Hepatocyte (in vitro differentiated cells): Measurements from ENCODE around the gene C4BPA. TPM values are rescaled to one million over a fixed set of nuclear protein-coding genes. Genes with fewer than 3 reads are reported as not detected.

Experiments
- DNase-seq: peaks from one replicate; pipeline ENCODE4 v3.0.0-alpha.2; 2016; ENCODE audit warnings: low spot score
- H2AFZ ChIP-seq: fragments of 200-600 bp; sonication (generic); 2 replicates; pipeline ENCODE4 v1.6.0; 2016; ENCODE audit warnings: antibody characterized with exemption, mild to moderate bottlenecking
- H3K27ac ChIP-seq: fragments of 200-600 bp; sonication (generic); 2 replicates; pipeline ENCODE4 v1.5.1; 2016; ENCODE audit warnings: mild to moderate bottlenecking
- H3K27me3 ChIP-seq: fragments of 200-600 bp; sonication (generic); 2 replicates; pipeline ENCODE4 v1.6.1; 2016
- H3K36me3 ChIP-seq: fragments of 200-600 bp; sonication (generic); replicated peaks from 2 replicates; pipeline ENCODE4 v1.5.1; 2016; ENCODE audit warnings: low read depth; ENCODE audit not compliant: insufficient read depth
- H3K4me1 ChIP-seq: fragments of 200-600 bp; sonication (generic); 2 replicates; pipeline ENCODE4 v1.5.1; 2016; ENCODE audit warnings: mild to moderate bottlenecking, moderate library complexity; ENCODE audit not compliant: insufficient read depth
- H3K4me2 ChIP-seq: fragments of 200-600 bp; sonication (generic); 2 replicates; pipeline ENCODE4 v1.6.0; 2016
- H3K4me3 ChIP-seq: fragments of 200-600 bp; sonication (generic); 2 replicates; pipeline ENCODE4 v1.5.1; 2016; ENCODE audit warnings: mild to moderate bottlenecking
- H3K79me2 ChIP-seq: fragments of 200-600 bp; sonication (generic); 2 replicates; pipeline ENCODE4 v1.6.0; 2017; ENCODE audit warnings: mild to moderate bottlenecking
- H3K9me2 ChIP-seq: fragments of 200-600 bp; sonication (generic); replicated peaks from 2 replicates; pipeline ENCODE4 v1.6.0; 2017; ENCODE audit warnings: mild to moderate bottlenecking; ENCODE audit not compliant: insufficient read depth
- H3K9me3 ChIP-seq: fragments of 200-600 bp; sonication (generic); 2 replicates; pipeline ENCODE4 v1.5.1; 2016; ENCODE audit warnings: low read depth, mild to moderate bottlenecking
- H4K20me1 ChIP-seq: fragments of 200-600 bp; sonication (generic); 2 replicates; pipeline ENCODE4 v1.6.0; 2016; ENCODE audit warnings: mild to moderate bottlenecking; ENCODE audit not compliant: insufficient read depth, poor library complexity, severe bottlenecking
- EZH2 ChIP-seq: fragments of 200-600 bp; sonication (generic); IDR thresholded peaks from 2 replicates; pipeline ENCODE4 v1.6.1; 2016; ENCODE audit warnings: antibody characterized with exemption, mild to moderate bottlenecking, borderline replicate concordance
- EZH2phosphoT487 ChIP-seq: fragments of 200-600 bp; sonication (generic); IDR thresholded peaks from one replicate; pipeline ENCODE4 v1.6.1; 2018; ENCODE audit warnings: antibody characterized with exemption, mild to moderate bottlenecking, low read depth, moderate library complexity; ENCODE audit not compliant: unreplicated experiment, severe bottlenecking
- WGBS: methylation state at CpG from one replicate; pipeline ENCODE4 v1.1.6; 2016; ENCODE audit warnings: low lambda C conversion rate; ENCODE audit errors: missing lambda C conversion rate; 5-methylcytosine and 5-hydroxymethylcytosine counted together
- polyA plus RNA-seq: library from polyadenylated mRNA; unstranded; fragments of >200 nt; fragmentation: Nextera tagmentation; extraction: Ambion mirVana; gene quantifications from 2 replicates; pipeline ENCODE4 v1.2.1, GENCODE V29; 2016
- total RNA-seq: library from RNA; depleted of rRNA; stranded (reverse); fragments of >200 nt; gene quantifications from 2 replicates; pipeline ENCODE4 v1.2.3, GENCODE V29; 2014
- TF ChIP-seq, protein P1 (sequence below): fragments of 200-600 bp; sonication (generic); IDR thresholded peaks from 2 replicates; pipeline ENCODE4 v1.5.1; 2016; ENCODE audit warnings: antibody characterized with exemption, mild to moderate bottlenecking; ENCODE audit not compliant: poor library complexity

The C4BPA gene
- total and polyA plus RNA-seq, 2 experiments from 2014 or later, result 12.4 to 17.2 TPM

DNA sequence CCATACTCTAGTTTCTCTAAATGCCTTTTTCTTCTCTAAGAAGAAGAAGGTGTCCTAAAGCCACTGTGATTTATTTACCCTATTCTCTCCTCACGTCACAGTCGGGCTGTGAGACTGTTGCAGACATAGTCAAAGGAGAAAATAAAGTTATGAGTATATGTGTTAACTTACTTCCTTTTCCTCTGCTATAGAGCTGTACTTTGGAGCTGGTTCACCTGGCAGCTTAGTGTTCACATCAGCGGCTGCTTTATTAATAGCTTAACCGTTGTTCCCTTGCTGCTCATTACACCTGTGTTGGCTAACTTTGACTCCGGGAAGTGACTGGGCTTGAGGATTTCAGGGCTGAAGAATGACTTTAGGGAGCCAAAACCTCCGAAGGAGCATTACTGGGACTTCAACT lies 47.4 kb upstream of the C4BPA start:
- no peaks in the 10 kb centered on the region for H3K27me3 ChIP-seq
- no peaks in the 10 kb centered on the region for H3K9me2 ChIP-seq
- peak; percentile 45 for DNase-seq
- H4K20me1 ChIP-seq, result no peaks in the 10 kb centered on the region
- no peak overlapping the region for H3K4me3 ChIP-seq
- peak overlapping the region; percentile 35 for H3K4me2 ChIP-seq
- TF ChIP-seq EZH2phosphoT487, result no peak
- TF ChIP-seq EZH2, result no peak
- TF ChIP-seq, protein P1, sequence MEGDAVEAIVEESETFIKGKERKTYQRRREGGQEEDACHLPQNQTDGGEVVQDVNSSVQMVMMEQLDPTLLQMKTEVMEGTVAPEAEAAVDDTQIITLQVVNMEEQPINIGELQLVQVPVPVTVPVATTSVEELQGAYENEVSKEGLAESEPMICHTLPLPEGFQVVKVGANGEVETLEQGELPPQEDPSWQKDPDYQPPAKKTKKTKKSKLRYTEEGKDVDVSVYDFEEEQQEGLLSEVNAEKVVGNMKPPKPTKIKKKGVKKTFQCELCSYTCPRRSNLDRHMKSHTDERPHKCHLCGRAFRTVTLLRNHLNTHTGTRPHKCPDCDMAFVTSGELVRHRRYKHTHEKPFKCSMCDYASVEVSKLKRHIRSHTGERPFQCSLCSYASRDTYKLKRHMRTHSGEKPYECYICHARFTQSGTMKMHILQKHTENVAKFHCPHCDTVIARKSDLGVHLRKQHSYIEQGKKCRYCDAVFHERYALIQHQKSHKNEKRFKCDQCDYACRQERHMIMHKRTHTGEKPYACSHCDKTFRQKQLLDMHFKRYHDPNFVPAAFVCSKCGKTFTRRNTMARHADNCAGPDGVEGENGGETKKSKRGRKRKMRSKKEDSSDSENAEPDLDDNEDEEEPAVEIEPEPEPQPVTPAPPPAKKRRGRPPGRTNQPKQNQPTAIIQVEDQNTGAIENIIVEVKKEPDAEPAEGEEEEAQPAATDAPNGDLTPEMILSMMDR, result no peak
- peaks cover 3% of the 10 kb centered on the region for H3K79me2 ChIP-seq
- H2AFZ ChIP-seq, result no peak overlapping the region
- H3K4me1 ChIP-seq, result peaks cover 8% of the 10 kb centered on the region
- H3K9me3 ChIP-seq, result no peaks in the 10 kb centered on the region
- 82% methylated on average over 6 of the region's 6 CpGs for WGBS
- H3K36me3 ChIP-seq, result no peaks in the 10 kb centered on the region
- H3K27ac ChIP-seq, result peak overlapping the region; percentile 70

DNA sequence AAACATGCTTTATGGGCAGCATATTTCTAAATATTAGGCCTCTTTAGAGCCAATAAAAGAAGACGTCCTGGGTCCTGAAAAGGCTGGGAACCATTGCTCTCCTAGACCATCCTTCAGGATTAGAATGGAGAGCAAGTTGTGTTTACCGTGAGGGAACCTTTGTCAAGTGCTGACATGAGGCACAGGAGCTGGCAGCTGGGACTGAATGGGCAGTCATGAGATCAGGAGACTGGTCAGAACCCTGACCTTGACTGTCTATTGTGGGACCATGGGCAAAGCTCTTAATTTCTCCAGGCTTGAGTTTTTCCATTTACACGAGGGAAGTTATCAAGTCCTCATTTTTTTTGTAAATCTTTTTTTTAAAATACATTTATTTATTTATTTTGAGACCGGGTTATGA lies 45.8 kb upstream of the C4BPA start:
- DNase-seq, result no peak
- Histone ChIP-seq H2AFZ (no peak overlapping the region), H3K4me1 (no peaks in the 10 kb centered on the region), H3K4me3 (no peak overlapping the region), H4K20me1 (no peaks in the 10 kb centered on the region), H3K9me2 (no peaks in the 10 kb centered on the region), H3K27me3 (no peaks in the 10 kb centered on the region), H3K36me3 (no peaks in the 10 kb centered on the region), H3K79me2 (peaks cover 3% of the 10 kb centered on the region), H3K27ac (no peak overlapping the region), H3K9me3 (no peaks in the 10 kb centered on the region), H3K4me2 (no peak overlapping the region)
- WGBS, result 94% methylated on average over 4 of the region's 4 CpGs
- no peak for TF ChIP-seq EZH2phosphoT487
- TF ChIP-seq, protein P1, result no peak

DNA sequence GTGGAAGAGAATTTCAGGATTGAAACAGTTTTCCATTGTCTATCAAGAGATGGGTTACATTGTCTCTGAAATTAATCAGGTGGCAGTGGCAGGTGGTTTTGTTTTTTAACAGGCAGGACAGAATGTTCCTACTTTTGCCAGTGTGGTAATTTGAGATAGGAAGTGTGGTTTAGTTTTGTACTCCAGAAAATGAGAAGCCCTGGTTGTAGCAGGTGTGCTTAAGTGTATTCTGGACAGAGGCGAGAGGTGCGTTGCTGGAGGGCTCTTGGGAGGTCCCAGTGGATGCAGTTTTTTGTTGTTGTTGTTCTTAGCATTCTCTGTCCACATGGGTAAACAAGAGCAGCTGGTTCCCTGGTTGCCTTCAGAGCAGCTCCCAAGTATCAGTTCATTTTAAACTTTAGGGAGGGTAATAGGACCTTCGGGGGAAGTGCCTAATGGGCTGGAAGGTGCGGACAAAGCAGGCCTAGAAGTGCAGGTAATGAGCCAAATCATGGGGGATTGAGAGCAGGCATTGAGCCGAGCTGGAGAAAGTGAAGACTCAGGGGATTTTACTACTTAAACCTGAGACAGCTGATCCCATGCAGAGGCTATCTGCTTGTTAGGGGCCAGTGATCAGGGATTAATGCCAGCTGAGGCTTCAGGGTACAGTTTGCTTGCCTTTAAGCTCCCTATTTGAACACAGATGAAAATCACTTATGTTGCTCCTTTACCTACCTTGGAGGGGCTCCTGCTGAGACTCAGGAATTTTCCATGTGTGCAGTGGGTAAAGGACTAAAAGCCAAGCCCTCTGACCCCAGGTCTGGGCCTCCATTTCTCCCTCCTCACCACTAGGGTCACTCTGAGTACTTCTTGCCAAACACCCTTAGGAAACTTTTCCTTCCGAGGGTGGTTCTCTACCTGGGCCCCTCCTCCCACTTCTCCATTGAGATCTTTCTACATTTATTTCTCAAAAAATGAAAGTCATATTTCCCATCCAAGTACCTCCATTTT lies 44.9 kb upstream of the C4BPA start:
- H3K79me2 ChIP-seq, result peaks cover 3% of the 10 kb centered on the region
- DNase-seq, result no peak
- TF ChIP-seq EZH2, result no peak
- TF ChIP-seq, protein P1, result no peak
- TF ChIP-seq EZH2phosphoT487, result no peak
- WGBS, result 77% methylated on average over 6 of the region's 6 CpGs
- H3K4me2 ChIP-seq, result no peak overlapping the region
- H3K36me3 ChIP-seq, result no peaks in the 10 kb centered on the region
- no peaks in the 10 kb centered on the region for H3K9me2 ChIP-seq
- no peak overlapping the region for H3K27ac ChIP-seq
- H2AFZ ChIP-seq, result no peak overlapping the region
- no peaks in the 10 kb centered on the region for H3K27me3 ChIP-seq
- H3K4me3 ChIP-seq, result no peak overlapping the region
- no peaks in the 10 kb centered on the region for H4K20me1 ChIP-seq
- no peaks in the 10 kb centered on the region for H3K4me1 ChIP-seq
- H3K9me3 ChIP-seq, result no peaks in the 10 kb centered on the region
